WTC11 (cell line): ENCODE data around the gene FES. TPM values are rescaled to one million over a fixed set of nuclear protein-coding genes. Genes with fewer than 3 reads are reported as not detected.

ENCODE experiments used
- ATAC-seq: fragments of 200-7000 bp; cut with Tn5 transposase; 2 replicates; pipeline ENCODE4 v1.10.0; 2021; ENCODE audit warnings: mild to moderate bottlenecking, moderate library complexity
- CTCF ChIA-PET: fragments of 300-600 bp; sonication (Branson Sonifier 250); formaldehyde crosslinking; loops from one replicate; lab custom pipeline; 2021; ENCODE audit warnings: antibody characterized with exemption; lab: Charles Lee
- POLR2A ChIA-PET: fragments of 350-600 bp; sonication (Branson Sonifier 250); formaldehyde crosslinking; loops from one replicate; lab custom pipeline; 2021; ENCODE audit warnings: antibody characterized with exemption; lab: Charles Lee
- DNase-seq: peaks from one replicate; pipeline ENCODE4 v3.0.0; 2021; ENCODE audit warnings: low spot score
- H3K27ac Mint-ChIP-seq: 2 replicates; pipeline ENCODE4 v1.8.0; 2021; ENCODE audit warnings: mixed read lengths
- H3K27me3 Mint-ChIP-seq: 2 replicates; pipeline ENCODE4 v1.8.0; 2021; ENCODE audit warnings: low read depth, mild to moderate bottlenecking, moderate library complexity, mixed read lengths
- H3K36me3 Mint-ChIP-seq: 2 replicates; pipeline ENCODE4 v1.8.0; 2021; ENCODE audit warnings: mixed read lengths
- H3K4me1 Mint-ChIP-seq: 2 replicates; pipeline ENCODE4 v1.8.0; 2022; ENCODE audit warnings: mixed read lengths
- H3K4me3 Mint-ChIP-seq: 2 replicates; pipeline ENCODE4 v1.8.0; 2021; ENCODE audit warnings: mild to moderate bottlenecking, moderate library complexity, mixed read lengths
- H3K9me3 Mint-ChIP-seq: 2 replicates; pipeline ENCODE4 v1.8.0; 2021; ENCODE audit warnings: mixed read lengths
- ATF1 ChIP-seq: sonication (generic); formaldehyde crosslinking; IDR thresholded peaks from 2 replicates; pipeline ENCODE4 v1.8.1; 2023; ENCODE audit warnings: mild to moderate bottlenecking, moderate library complexity, missing genetic modification reagents
- ESRRA ChIP-seq: sonication (generic); formaldehyde crosslinking; IDR thresholded peaks from 2 replicates; pipeline ENCODE4 v1.8.1; 2022; ENCODE audit warnings: mild to moderate bottlenecking, missing genetic modification reagents, borderline replicate concordance
- FOXJ3 ChIP-seq: sonication (generic); formaldehyde crosslinking; IDR thresholded peaks from 2 replicates; pipeline ENCODE4 v1.9.0; 2021; ENCODE audit warnings: missing genetic modification reagents, mild to moderate bottlenecking, borderline replicate concordance
- HMGA2 ChIP-seq: fragments of 250-450 bp; sonication (Bioruptor Pico); IDR thresholded peaks from 2 replicates; pipeline ENCODE4 v1.4.0; 2021; ENCODE audit warnings: mild to moderate bottlenecking, moderate library complexity
- JUN ChIP-seq: sonication (generic); formaldehyde crosslinking; IDR thresholded peaks from 2 replicates; pipeline ENCODE4 v1.8.0; 2023; ENCODE audit warnings: mild to moderate bottlenecking, missing genetic modification reagents
- MXD4 ChIP-seq: fragments of 250-450 bp; sonication (Bioruptor Pico); IDR thresholded peaks from 2 replicates; pipeline ENCODE4 v1.8.0; 2021; ENCODE audit warnings: mild to moderate bottlenecking, moderate library complexity, borderline replicate concordance
- NFE2L1 ChIP-seq: sonication (generic); formaldehyde crosslinking; IDR thresholded peaks from 2 replicates; pipeline ENCODE4 v1.8.1; 2023; ENCODE audit warnings: missing genetic modification reagents
- NFYB ChIP-seq: sonication (generic); formaldehyde crosslinking; conservative IDR thresholded peaks from 2 replicates; pipeline ENCODE4 v1.8.0; 2022; ENCODE audit warnings: low read depth, missing genetic modification reagents
- NR1H2 ChIP-seq: sonication (generic); formaldehyde crosslinking; IDR thresholded peaks from 2 replicates; pipeline ENCODE4 v1.9.0; 2021; ENCODE audit warnings: mild to moderate bottlenecking, moderate library complexity, missing genetic modification reagents
- OVOL2 ChIP-seq: fragments of 250-450 bp; sonication (Bioruptor Pico); IDR thresholded peaks from 2 replicates; pipeline ENCODE4 v1.9.0; 2021; ENCODE audit warnings: mild to moderate bottlenecking, borderline replicate concordance
- SMAD3 ChIP-seq: sonication (generic); formaldehyde crosslinking; IDR thresholded peaks from 2 replicates; pipeline ENCODE4 v1.8.0; 2022; ENCODE audit warnings: missing genetic modification reagents, mild to moderate bottlenecking, borderline replicate concordance
- TEAD4 ChIP-seq: sonication (generic); formaldehyde crosslinking; IDR thresholded peaks from 2 replicates; pipeline ENCODE4 v1.8.0; 2022; ENCODE audit warnings: mild to moderate bottlenecking, missing genetic modification reagents
- TP53 ChIP-seq: sonication (generic); formaldehyde crosslinking; IDR thresholded peaks from 2 replicates; pipeline ENCODE4 v1.8.1; 2023; ENCODE audit warnings: mild to moderate bottlenecking, missing genetic modification reagents
- ZNF121 ChIP-seq: sonication (generic); formaldehyde crosslinking; IDR thresholded peaks from 2 replicates; pipeline ENCODE4 v1.8.0; 2023; ENCODE audit warnings: missing genetic modification reagents
- ZNF219 ChIP-seq: sonication (generic); formaldehyde crosslinking; IDR thresholded peaks from 2 replicates; pipeline ENCODE4 v1.8.0; 2023; ENCODE audit warnings: missing genetic modification reagents, mild to moderate bottlenecking, borderline replicate concordance
- ZNF416 ChIP-seq: fragments of 250-450 bp; sonication (Bioruptor Pico); IDR thresholded peaks from 2 replicates; pipeline ENCODE4 v1.9.0; 2021; ENCODE audit warnings: mild to moderate bottlenecking, inconsistent platforms
- total RNA-seq: library from RNA; stranded (reverse); gene quantifications from 3 replicates; pipeline ENCODE4 v1.2.3, GENCODE V29; 2021
- TF ChIP-seq, protein P1 (sequence below): sonication (generic); formaldehyde crosslinking; IDR thresholded peaks from 2 replicates; pipeline ENCODE4 v1.8.0; 2022; ENCODE audit warnings: mild to moderate bottlenecking, missing genetic modification reagents
- TF ChIP-seq, protein P2 (sequence below): sonication (generic); formaldehyde crosslinking; IDR thresholded peaks from 2 replicates; pipeline ENCODE4 v1.8.0; 2022; ENCODE audit warnings: missing genetic modification reagents
- TF ChIP-seq, protein P3 (sequence below): sonication (generic); formaldehyde crosslinking; IDR thresholded peaks from 2 replicates; pipeline ENCODE4 v1.8.0; 2022; ENCODE audit warnings: mild to moderate bottlenecking, missing genetic modification reagents
- TF ChIP-seq, protein P4 (sequence below): sonication (generic); formaldehyde crosslinking; IDR thresholded peaks from 2 replicates; pipeline ENCODE4 v1.8.1; 2023; ENCODE audit warnings: mild to moderate bottlenecking, missing genetic modification reagents, borderline replicate concordance
- TF ChIP-seq, protein P5 (sequence below): fragments of 250-450 bp; sonication (Bioruptor Pico); IDR thresholded peaks from 2 replicates; pipeline ENCODE4 v1.9.0; 2021; ENCODE audit warnings: moderate library complexity, mild to moderate bottlenecking, inconsistent platforms, borderline replicate concordance
- TF ChIP-seq, protein P6 (sequence below): sonication (generic); formaldehyde crosslinking; IDR thresholded peaks from 2 replicates; pipeline ENCODE4 v1.8.1; 2023; ENCODE audit warnings: mild to moderate bottlenecking, moderate library complexity, missing genetic modification reagents
- TF ChIP-seq, protein P7 (sequence below): sonication (generic); formaldehyde crosslinking; IDR thresholded peaks from 2 replicates; pipeline ENCODE4 v1.8.1; 2022; ENCODE audit warnings: mild to moderate bottlenecking, moderate library complexity, missing genetic modification reagents

FES gene
- total RNA-seq, 1 experiment from 2014 or later = 10.0 TPM

DNA sequence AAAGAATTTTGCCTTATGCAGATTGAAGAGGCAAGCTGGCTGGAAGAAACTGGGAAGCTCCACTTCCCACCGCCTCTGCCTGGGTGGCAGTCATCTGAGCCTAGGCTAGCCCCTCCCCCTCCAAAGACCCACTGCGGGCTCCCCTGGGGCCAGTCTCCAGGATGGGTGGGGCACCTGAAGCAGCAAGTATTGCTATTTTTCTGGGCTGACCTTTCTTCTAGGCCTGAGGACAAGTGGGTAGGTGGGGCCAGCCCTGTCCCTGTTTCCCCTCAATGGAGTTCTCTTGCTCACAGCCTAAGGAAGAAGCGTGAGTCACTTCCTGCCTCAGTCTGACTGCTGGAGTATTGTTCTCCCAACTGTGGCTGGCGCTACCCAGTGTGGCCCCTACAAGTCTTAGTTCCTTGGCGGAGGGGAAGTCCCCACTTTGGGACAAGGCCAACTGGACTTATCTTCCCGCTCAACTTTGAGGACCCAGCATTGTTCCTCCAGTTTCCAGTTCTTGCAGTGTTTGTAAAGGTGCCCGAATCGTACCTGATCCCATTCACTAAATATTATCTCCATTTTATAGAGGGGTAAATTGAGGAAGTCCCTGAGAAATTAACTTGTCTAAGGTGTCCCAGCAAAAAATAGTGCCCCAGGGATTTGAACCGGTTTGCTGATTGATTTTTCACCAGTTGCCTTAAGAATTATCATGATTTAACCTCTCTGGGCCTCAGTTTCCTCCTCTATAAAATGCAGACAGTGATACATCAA is 14.5 kb upstream of the FES start:
- H3K4me3 Mint-ChIP-seq = peak overlapping the region; percentile 75
- ChIA-PET CTCF (interaction anchor here (0.6 to 4.9 kb wide), 11 partner anchors 10 to 364 kb away, joined by 3 to 27 read pairs (median 4); partner anchors contain the start of genes HDDC3 and UNC45A), POLR2A (interaction anchor here (2.3 to 4.6 kb wide), 2 partner anchors 15 to 30 kb away, joined by 8 to 22 read pairs; partner anchors contain the start of gene FES)
- H3K27ac Mint-ChIP-seq = peak overlapping the region; percentile 91
- no peaks in the 10 kb centered on the region; the same call in 1 of the 2 replicates for H3K27me3 Mint-ChIP-seq
- no peaks in the 10 kb centered on the region for H3K36me3 Mint-ChIP-seq
- no peaks in the 10 kb centered on the region for H3K9me3 Mint-ChIP-seq
- DNase-seq = peak; percentile 69
- peak; percentile 39 for ATAC-seq
- H3K4me1 Mint-ChIP-seq = peaks cover 60% of the 10 kb centered on the region
- no peak for TF ChIP-seq TEAD4 (CRISPR knock-in tag)
- peak; percentile 75; the same call in 1 of the 2 replicates for TF ChIP-seq ZNF121 (CRISPR knock-in tag)
- no peak for TF ChIP-seq HMGA2 (CRISPR knock-in tag)
- no peak for TF ChIP-seq TP53
- TF ChIP-seq NFYB (CRISPR knock-in tag) = no peak
- no peak for TF ChIP-seq JUN (CRISPR knock-in tag)
- TF ChIP-seq, protein P1, sequence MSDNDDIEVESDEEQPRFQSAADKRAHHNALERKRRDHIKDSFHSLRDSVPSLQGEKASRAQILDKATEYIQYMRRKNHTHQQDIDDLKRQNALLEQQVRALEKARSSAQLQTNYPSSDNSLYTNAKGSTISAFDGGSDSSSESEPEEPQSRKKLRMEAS = no peak
- no peak for TF ChIP-seq NFE2L1 (CRISPR knock-in tag)
- no peak for TF ChIP-seq NR1H2 (CRISPR knock-in tag)
- TF ChIP-seq, protein P2, sequence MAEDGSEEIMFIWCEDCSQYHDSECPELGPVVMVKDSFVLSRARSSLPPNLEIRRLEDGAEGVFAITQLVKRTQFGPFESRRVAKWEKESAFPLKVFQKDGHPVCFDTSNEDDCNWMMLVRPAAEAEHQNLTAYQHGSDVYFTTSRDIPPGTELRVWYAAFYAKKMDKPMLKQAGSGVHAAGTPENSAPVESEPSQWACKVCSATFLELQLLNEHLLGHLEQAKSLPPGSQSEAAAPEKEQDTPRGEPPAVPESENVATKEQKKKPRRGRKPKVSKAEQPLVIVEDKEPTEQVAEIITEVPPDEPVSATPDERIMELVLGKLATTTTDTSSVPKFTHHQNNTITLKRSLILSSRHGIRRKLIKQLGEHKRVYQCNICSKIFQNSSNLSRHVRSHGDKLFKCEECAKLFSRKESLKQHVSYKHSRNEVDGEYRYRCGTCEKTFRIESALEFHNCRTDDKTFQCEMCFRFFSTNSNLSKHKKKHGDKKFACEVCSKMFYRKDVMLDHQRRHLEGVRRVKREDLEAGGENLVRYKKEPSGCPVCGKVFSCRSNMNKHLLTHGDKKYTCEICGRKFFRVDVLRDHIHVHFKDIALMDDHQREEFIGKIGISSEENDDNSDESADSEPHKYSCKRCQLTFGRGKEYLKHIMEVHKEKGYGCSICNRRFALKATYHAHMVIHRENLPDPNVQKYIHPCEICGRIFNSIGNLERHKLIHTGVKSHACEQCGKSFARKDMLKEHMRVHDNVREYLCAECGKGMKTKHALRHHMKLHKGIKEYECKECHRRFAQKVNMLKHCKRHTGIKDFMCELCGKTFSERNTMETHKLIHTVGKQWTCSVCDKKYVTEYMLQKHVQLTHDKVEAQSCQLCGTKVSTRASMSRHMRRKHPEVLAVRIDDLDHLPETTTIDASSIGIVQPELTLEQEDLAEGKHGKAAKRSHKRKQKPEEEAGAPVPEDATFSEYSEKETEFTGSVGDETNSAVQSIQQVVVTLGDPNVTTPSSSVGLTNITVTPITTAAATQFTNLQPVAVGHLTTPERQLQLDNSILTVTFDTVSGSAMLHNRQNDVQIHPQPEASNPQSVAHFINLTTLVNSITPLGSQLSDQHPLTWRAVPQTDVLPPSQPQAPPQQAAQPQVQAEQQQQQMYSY = no peak
- TF ChIP-seq, protein P3, sequence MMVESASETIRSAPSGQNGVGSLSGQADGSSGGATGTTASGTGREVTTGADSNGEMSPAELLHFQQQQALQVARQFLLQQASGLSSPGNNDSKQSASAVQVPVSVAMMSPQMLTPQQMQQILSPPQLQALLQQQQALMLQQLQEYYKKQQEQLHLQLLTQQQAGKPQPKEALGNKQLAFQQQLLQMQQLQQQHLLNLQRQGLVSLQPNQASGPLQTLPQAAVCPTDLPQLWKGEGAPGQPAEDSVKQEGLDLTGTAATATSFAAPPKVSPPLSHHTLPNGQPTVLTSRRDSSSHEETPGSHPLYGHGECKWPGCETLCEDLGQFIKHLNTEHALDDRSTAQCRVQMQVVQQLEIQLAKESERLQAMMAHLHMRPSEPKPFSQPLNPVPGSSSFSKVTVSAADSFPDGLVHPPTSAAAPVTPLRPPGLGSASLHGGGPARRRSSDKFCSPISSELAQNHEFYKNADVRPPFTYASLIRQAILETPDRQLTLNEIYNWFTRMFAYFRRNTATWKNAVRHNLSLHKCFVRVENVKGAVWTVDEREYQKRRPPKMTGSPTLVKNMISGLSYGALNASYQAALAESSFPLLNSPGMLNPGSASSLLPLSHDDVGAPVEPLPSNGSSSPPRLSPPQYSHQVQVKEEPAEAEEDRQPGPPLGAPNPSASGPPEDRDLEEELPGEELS (CRISPR knock-in tag) = no peak
- TF ChIP-seq, protein P4, sequence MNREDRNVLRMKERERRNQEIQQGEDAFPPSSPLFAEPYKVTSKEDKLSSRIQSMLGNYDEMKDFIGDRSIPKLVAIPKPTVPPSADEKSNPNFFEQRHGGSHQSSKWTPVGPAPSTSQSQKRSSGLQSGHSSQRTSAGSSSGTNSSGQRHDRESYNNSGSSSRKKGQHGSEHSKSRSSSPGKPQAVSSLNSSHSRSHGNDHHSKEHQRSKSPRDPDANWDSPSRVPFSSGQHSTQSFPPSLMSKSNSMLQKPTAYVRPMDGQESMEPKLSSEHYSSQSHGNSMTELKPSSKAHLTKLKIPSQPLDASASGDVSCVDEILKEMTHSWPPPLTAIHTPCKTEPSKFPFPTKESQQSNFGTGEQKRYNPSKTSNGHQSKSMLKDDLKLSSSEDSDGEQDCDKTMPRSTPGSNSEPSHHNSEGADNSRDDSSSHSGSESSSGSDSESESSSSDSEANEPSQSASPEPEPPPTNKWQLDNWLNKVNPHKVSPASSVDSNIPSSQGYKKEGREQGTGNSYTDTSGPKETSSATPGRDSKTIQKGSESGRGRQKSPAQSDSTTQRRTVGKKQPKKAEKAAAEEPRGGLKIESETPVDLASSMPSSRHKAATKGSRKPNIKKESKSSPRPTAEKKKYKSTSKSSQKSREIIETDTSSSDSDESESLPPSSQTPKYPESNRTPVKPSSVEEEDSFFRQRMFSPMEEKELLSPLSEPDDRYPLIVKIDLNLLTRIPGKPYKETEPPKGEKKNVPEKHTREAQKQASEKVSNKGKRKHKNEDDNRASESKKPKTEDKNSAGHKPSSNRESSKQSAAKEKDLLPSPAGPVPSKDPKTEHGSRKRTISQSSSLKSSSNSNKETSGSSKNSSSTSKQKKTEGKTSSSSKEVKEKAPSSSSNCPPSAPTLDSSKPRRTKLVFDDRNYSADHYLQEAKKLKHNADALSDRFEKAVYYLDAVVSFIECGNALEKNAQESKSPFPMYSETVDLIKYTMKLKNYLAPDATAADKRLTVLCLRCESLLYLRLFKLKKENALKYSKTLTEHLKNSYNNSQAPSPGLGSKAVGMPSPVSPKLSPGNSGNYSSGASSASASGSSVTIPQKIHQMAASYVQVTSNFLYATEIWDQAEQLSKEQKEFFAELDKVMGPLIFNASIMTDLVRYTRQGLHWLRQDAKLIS (CRISPR knock-in tag) = no peak
- TF ChIP-seq, protein P5, sequence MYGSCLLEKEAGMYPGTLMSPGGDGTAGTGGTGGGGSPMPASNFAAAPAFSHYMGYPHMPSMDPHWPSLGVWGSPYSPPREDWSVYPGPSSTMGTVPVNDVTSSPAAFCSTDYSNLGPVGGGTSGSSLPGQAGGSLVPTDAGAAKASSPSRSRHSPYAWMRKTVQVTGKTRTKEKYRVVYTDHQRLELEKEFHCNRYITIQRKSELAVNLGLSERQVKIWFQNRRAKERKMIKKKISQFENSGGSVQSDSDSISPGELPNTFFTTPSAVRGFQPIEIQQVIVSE (CRISPR knock-in tag) = no peak
- no peak for TF ChIP-seq ESRRA (CRISPR knock-in tag)
- no peak for TF ChIP-seq SMAD3
- no peak for TF ChIP-seq MXD4
- TF ChIP-seq FOXJ3 = no peak
- TF ChIP-seq OVOL2 (CRISPR knock-in tag) = no peak
- no peak for TF ChIP-seq ZNF416 (CRISPR knock-in tag)
- TF ChIP-seq ATF1 (CRISPR knock-in tag) = no peak
- TF ChIP-seq, protein P6, sequence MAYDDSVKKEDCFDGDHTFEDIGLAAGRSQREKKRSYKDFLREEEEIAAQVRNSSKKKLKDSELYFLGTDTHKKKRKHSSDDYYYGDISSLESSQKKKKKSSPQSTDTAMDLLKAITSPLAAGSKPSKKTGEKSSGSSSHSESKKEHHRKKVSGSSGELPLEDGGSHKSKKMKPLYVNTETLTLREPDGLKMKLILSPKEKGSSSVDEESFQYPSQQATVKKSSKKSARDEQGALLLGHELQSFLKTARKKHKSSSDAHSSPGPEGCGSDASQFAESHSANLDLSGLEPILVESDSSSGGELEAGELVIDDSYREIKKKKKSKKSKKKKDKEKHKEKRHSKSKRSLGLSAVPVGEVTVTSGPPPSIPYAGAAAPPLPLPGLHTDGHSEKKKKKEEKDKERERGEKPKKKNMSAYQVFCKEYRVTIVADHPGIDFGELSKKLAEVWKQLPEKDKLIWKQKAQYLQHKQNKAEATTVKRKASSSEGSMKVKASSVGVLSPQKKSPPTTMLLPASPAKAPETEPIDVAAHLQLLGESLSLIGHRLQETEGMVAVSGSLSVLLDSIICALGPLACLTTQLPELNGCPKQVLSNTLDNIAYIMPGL = no peak
- no peak for TF ChIP-seq ZNF219 (CRISPR knock-in tag)
- TF ChIP-seq, protein P7, sequence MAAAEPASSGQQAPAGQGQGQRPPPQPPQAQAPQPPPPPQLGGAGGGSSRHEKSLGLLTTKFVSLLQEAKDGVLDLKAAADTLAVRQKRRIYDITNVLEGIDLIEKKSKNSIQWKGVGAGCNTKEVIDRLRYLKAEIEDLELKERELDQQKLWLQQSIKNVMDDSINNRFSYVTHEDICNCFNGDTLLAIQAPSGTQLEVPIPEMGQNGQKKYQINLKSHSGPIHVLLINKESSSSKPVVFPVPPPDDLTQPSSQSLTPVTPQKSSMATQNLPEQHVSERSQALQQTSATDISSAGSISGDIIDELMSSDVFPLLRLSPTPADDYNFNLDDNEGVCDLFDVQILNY (CRISPR knock-in tag) = no peak
